HG02623 (cell line): Measurements from ENCODE around the gene CCDC15.
"Not testable (repeated sequence)": the region's sequence is repeated elsewhere in the genome, so short reads cannot be mapped to it uniquely, and the experiment has no call there.

Source experiments
- ATAC-seq: cut with Tn5 transposase; IDR thresholded peaks from one replicate; pipeline ENCODE4 v1.9.1; 2021; ENCODE audit warnings: moderate library complexity; ENCODE audit not compliant: unreplicated experiment

CCDC15 gene

GRCh38 chr11:125079151-125079877 lies 125.3 kb downstream of the CCDC15 start:
- no peak for ATAC-seq

GRCh38 chr11:125079878-125080530 lies 126.0 kb downstream of the CCDC15 start:
- no peak for ATAC-seq

GRCh38 chr11:125080531-125080911 lies 126.5 kb downstream of the CCDC15 start:
- no peak for ATAC-seq

DNA sequence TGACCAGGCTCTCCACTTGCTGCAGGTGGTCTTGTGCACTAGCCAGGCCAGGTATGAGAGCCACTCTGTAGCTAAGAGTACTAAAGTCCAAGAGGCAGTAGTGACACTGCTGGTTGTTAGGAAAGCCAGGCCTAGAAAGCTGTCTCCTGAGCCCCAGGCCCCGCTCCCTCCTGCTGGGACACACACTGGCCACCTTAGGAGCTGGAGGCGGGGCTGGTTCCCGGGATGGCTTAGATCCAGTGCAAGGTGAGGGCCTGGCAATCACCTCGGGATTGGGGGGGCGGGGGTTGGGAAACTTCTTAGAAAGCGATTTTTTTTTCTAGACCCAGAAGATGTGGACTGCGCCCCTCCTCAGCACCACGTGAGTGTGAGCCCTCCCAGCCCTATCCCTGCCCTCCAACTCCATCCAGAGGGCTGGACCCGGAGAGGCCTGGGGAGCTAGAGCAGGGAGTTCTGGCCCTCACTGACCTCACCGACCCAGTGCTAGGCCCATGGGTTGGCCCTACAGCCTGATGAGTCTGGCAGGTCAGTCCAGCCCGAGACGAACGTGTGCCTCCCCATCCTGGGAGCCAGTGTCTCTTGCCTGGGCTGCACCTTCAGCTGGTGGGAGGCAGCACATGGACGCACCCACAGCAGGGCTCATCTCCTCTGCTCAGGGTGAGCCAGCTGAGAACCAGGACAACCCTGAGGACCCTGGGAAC lies 127.2 kb downstream of the CCDC15 start:
- no peak for ATAC-seq

DNA sequence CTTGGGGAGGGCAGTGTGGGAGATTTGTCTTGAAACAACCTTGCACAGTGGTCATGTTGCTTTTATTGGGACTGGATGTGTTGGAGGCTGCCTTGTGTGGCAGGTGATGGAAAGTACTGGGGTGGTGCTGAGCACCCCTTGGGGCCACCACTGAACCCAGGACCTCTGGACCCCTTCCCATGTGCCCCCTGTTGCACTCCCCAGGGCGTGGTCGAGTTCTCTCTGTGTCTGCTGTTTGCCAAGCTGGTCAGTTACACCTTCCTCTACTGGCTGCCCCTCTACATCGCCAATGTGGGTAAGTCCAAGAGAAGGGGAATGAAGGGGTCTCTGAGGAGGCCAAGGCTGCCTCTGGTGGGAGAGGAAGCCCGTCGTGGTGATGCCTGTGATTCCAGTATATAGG lies 128.0 kb downstream of the CCDC15 start:
- ATAC-seq = no peak

- ATAC-seq = no peak
Observed at GRCh38 chr11:125082611-125083311, 128.8 kb downstream of the CCDC15 start.

DNA sequence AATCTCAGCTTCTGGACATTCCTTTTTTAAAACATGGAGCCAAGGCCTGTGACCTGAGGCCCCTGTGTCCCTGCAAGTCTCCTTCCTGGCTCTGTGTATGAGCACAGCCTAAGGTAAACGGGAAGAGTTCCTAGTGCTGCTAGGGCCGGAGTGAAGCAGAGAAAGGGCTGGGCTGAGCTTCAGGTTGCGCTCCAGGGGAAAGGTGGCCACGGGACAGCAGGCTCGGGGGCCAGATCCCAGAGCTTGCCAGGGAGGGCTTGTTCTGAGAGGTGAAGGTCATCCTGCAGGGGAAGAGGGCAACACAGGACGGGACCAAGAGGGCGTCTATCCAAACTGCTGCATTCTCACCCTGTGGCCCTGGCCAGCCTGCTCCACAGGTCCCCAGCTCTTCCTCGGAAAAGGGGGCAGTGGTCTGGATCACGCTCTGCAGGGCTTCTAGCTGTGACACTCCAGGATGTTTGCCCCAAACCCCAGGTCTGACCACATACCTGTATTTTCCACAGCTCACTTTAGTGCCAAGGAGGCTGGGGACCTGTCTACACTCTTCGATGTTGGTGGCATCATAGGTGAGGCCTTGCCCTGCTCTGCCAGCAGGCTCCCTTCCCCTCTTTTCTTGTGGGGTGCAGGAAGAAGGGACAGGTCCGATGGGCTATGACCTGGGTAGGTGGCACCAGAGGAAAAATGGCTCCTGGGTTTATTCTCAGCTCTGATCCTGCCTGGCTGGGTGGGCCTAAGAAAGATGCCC lies 129.5 kb downstream of the CCDC15 start:
- no peak for ATAC-seq

DNA sequence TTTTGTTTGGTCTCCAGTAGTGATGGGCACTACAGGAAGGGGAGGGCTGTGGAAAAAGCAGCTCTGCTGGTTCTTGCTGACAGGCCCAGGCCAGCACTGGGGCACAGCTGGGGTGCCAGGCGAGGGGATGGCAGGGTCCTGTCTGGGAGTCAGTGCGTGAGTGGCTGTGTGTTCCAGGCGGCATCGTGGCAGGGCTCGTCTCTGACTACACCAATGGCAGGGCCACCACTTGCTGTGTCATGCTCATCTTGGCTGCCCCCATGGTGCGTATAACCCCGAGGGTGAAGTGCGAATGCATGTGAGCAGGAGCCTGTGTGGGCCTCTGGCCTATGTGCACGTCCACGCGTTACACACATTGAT lies 130.0 kb downstream of the CCDC15 start:
- no peak for ATAC-seq

DNA sequence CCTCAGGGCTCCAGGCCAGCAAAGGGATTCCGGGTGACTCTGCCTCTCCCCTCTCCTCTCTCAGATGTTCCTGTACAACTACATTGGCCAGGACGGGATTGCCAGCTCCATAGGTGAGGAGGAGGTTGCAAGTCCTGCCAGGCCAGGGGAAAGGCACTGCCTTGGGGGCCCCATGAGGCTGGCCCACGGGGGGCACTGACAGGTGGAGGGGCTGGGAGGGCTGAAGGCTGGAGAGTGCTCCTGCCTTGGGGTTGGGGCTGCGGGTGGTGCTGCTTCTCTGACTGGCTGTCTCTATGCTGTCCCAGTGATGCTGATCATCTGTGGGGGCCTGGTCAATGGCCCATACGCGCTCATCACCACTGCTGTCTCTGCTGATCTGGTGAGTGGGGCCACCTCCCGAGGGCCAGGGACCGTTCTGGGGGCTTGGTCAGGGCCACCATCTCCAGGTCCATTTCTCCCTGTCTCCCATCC lies 130.8 kb downstream of the CCDC15 start:
- ATAC-seq = no peak

DNA sequence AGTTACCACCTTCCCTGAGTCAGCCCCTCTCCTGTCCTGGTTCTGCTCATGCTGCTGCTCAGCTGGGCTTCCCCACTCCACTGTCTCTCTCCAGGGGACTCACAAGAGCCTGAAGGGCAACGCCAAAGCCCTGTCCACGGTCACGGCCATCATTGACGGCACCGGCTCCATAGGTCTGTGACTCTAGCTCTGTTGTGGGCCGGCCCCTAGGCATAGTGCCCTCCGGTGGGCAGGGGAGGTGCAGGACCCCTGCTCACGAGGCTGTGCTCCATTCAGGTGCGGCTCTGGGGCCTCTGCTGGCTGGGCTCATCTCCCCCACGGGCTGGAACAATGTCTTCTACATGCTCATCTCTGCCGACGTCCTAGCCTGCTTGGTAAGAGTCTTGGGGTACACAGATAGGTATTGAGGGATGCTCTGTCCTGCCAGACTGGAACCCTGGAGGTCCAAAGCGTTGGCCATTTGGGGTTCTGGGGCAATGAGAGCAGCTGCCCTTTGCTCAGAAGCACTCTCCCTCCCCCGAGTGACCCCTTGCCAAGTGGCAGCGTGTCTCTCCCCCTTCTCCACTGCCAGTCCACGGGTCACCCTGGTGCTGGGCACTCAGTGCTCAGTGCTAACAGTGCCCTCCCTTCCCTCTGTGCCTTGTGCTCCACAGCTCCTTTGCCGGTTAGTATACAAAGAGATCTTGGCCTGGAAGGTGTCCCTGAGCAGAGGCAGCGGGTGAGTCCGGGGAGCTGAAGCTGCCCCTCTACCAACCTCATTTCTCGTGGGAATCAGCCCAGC lies 131.5 kb downstream of the CCDC15 start:
- no peak for ATAC-seq

GRCh38 chr11:125086633-125087296 lies 132.8 kb downstream of the CCDC15 start:
- ATAC-seq = no peak

DNA sequence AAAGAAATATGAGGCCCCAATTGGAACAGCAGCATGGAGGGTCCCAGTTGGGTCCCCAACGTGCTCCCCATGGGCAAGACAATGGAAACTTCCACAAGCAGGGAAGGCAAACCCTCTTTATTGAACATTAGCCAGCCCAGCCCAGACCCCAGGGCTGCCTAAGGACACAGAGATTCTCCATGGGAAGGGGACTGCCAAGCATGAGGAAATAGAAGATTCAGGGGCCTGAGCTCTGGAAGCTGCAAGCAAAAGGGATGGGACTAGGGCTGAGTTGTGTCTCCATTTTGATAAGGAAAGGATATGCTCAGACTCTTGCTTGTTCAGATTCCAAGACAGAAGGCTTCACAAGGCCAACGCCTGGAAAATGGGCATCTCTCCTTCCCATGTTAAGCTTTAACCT lies 134.1 kb downstream of the CCDC15 start:
- no peak for ATAC-seq

DNA sequence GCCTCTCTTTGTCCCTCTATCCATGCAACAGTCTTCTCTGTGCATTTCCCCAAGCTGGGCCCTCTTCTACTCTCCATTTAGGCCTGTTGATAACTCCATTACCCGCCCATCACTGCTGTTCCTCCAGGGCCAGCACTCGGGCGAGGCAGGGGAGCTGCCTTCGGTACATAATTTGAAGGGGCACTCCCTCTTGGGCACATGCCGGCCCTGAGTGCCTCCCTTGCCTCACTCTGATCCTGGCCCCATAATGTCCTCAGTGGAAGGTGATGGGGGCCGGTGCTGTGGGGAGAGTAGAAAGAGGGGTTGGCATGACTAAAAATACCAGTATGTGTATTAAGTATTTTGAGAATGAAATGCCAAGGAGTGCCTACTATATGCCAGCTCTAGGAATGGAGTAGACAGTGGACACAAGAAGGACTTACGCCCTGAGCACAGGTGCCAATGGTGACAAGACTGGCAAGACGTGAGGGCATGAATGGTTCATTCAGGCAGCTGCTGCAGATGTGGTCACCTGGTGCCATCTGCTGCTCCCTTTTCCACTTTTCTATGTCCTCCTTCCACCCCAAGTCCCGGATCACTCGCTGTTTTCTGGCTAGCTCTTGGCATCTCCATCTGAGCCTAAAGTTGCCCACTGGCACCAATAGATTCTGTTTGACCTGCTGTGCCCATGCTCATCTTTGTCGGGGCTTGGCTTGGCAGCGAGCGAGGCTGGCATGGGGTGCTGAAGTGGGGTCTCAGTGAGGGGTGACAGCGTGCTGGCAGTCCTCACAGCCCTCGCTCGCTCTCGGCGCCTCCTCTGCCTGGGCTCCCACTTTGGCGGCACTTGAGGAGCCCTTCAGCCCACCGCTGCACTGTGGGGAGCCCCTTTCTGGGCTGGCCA lies 134.8 kb downstream of the CCDC15 start:
- ATAC-seq = no peak

- ATAC-seq = not testable (repeated sequence)
Observed at GRCh38 chr11:125089481-125089880, 135.5 kb downstream of the CCDC15 start.

DNA sequence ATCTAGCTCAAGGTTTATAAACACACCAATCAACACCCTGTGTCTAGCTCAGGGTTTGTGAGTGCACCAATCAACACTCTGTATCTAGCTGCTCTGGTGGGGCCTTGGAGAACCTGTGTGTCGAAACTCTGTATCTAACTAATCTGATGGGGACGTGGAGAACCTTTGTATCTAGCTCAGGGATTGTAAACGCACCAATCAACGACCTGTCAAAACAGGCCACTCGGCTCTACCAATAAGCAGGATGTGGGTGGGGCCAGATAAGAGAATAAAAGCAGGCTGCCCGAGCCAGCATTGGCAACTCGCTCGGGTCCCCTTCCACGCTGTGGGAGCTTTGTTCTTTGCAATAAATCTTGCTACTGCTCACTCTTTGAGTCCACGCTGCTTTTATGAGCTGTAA lies 136.1 kb downstream of the CCDC15 start:
- ATAC-seq = not testable (repeated sequence)

DNA sequence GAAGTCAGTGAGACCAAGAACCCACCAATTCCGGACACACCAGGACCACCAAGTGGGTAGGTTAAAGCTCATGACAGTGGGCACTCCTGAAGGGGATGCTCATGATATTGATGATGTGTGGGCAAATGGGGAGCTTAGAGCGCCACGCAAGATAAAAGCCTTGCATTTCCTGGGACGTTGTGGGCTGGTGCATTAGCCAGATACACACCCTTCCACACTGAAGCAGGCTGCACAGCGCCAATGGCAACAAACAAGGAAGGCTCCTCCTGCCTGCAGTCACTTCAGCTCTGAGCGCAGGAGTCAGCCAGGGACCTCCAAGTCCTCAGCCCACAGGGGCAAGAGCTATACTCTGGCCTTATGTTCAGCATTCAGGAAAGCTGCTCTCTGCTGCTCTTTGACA lies 136.8 kb downstream of the CCDC15 start:
- ATAC-seq = no peak
